Right lobe of liver (tissue), 4 donors: ENCODE results near the gene ATXN1L.

Experiments
- CTCF ChIP-seq, 4 donors: fragments of 200-600 bp in 3 of 4; fragments of 450-650 bp in 1 of 4; IDR thresholded peaks; one replicate each; pipeline versions ENCODE4 v1.5.1 to v1.8.0; 2016 to 2022; ENCODE audit warnings: antibody characterized with exemption in 4 of 4, mild to moderate bottlenecking in 2 of 4
- POLR2A ChIP-seq: fragments of 450-650 bp; IDR thresholded peaks from one replicate; pipeline ENCODE4 v1.6.1; 2017; ENCODE audit warnings: antibody characterized with exemption, mild to moderate bottlenecking
- donor health status: DM: no; HTN: no; CAD: no.
- donor health status: DM: no; HTN: no; CAD: no.
- donor health status: DM: no; HTN: yes; CAD: no.

GRCh38 chr16:71848622-71849021 is 2.8 kb downstream of the ATXN1L start:
- TF ChIP-seq CTCF (IDR thresholded peaks at IDR 0.05) (no peak), POLR2A (no peak)
